A673 (cell line): Measurements from ENCODE around the gene DHRSX.

ENCODE experiments used
- EZH2 ChIP-seq: fragments of 200-600 bp; sonication (generic); IDR thresholded peaks from 2 replicates; pipeline ENCODE4 v1.6.1; 2017; ENCODE audit warnings: borderline replicate concordance, low read depth, mild to moderate bottlenecking, mixed read lengths, antibody characterized with exemption, low read length; ENCODE audit not compliant: poor library complexity, severe bottlenecking
- TF ChIP-seq, protein P1 (sequence below): fragments of 300-800, 200-600 bp; sonication (generic); conservative IDR thresholded peaks from 2 replicates; pipeline ENCODE4 v1.5.1; 2017; ENCODE audit warnings: low read depth, mild to moderate bottlenecking, antibody characterized with exemption, low read length, moderate library complexity, mixed read lengths

DNA sequence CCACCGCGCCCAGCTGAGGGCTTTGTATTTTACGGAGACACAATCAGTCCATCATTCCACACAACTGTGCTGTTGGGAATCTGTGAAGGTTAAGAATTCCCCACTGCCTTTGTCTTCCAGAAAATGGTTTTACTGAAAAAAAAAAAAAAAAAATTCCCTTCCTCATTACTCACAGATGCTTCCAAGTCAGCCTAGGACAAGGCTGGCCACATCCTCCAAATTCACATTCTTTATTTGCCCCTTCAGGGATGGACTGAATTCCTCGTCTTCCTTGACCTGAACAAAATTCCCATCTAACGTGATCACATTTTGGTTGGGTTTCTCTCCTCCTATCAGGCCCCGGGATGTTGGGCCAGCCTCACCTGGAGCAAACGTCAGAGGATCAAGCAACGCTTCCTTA lies 130.3 kb downstream of the DHRSX start:
- TF ChIP-seq, protein P1, sequence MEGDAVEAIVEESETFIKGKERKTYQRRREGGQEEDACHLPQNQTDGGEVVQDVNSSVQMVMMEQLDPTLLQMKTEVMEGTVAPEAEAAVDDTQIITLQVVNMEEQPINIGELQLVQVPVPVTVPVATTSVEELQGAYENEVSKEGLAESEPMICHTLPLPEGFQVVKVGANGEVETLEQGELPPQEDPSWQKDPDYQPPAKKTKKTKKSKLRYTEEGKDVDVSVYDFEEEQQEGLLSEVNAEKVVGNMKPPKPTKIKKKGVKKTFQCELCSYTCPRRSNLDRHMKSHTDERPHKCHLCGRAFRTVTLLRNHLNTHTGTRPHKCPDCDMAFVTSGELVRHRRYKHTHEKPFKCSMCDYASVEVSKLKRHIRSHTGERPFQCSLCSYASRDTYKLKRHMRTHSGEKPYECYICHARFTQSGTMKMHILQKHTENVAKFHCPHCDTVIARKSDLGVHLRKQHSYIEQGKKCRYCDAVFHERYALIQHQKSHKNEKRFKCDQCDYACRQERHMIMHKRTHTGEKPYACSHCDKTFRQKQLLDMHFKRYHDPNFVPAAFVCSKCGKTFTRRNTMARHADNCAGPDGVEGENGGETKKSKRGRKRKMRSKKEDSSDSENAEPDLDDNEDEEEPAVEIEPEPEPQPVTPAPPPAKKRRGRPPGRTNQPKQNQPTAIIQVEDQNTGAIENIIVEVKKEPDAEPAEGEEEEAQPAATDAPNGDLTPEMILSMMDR = no peak
- no peak for TF ChIP-seq EZH2
